ENCODE results near the gene CS. TPM values are rescaled to one million over a fixed set of nuclear protein-coding genes. Genes with fewer than 3 reads are reported as not detected.
"Not testable (repeated sequence)": the region's sequence is repeated elsewhere in the genome, so short reads cannot be mapped to it uniquely, and the experiment has no call there.

CS gene
- polyA plus RNA-seq, 4 donors: 114 to 224 (median 198) TPM

DNA sequence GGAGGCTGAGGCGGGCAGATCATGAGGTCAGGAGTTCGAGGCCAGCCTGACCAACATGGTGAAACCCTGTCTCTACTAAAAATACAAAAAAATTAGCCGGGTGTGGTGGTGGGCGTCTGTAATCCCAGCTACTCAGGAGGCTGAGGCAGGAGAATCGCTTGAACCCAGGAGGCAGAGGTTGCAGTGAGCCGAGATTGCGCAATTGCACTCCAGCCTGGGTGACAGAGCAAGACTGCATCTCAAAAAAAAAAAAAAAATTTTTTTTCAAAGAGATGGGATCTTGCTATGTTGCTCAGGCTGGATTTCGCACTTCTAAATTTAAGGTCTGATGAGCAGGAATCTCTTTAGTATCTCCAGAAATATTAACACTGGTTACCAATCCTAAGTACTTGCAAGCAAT is 21.5 kb upstream of the CS start:
- DNase-seq (ENCODE audit: low read depth in 4 of 4, low spot score in 3 of 4): not testable (repeated sequence)

DNA sequence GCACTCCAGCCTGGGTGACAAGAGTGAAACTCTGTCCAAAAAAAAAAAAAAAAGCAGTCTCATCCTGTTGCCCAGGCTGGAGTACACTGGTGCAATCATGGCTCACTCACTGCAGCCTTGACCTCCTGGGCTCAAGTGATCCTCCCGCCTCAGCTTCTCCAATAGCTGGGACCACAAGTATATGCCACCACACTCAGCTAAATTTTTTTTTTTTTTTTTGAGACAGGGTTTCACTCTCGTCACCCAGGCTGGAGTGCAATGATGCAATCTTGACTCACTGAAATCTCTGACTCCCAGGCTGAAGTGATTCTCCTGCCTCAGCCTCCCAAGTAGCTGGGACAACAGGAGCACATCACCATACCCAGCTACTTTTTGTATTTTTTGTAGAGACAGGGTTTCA is 20.9 kb upstream of the CS start:
- DNase-seq (ENCODE audit: low read depth in 4 of 4, low spot score in 3 of 4): no peak

DNA sequence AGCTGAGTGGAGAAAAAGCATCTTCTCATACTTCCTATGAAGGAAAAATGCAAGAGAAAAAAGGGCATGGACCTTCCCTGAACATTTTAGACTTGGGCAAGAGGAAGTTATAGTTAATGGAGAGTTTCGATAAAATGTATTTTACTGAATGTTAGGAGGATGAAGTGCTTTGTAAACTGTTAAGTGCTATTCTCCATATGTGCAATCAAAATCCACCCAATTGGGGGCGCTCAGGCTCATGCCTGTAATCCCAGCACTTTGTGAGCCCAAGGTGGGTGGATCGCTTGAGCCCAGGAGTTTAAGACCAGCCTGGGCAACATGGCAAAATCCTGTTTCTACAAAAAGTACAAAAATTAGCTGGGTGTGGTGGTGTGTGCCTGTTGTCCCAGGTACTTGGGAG is 17.5 kb upstream of the CS start:
- no peak for DNase-seq (ENCODE audit: low read depth in 4 of 4, low spot score in 3 of 4)

DNA sequence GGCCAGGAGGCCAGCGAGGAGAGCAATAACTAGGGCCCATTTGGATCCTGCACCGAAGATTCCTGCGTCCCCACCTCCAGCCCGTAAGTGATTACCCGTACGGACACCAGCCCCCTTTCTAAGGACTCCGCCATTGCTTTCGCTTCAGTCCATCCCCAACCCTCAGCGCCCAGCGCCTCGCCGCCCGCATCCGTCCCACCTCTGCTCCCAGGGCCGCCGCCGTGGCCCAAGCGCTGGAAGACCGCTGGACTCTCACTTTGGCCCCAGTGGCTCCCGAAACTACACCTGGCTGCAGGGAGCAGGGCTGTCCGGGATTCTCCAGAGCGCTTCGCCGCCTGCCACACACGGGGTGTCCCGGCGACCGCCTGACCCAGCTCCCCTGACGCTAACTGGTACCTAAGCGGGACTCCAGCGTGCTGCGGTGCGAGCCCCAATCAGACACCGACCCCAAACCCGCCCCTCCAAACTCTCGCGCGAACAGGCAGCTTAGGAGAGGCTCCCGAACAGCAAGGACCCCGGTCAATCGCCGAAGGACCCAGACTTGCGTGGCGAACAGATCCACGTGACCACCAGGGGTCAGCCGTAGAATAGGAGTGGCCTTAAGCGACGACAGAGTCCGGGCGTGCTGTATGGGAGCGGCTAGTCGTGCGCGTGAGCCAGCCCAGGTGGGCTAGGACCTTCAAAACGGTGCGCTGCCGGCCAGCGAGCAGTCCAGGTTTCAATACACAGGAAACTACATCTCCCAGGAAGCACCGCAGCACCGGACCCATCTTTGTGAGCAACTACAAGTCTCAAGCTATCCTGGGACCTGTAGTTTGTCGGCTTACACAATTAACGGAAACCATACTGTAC is 15.7 kb upstream of the CS start, which contains the start of gene CNPY2:
TSS of gene CNPY2 (minus strand) at position 367 of the 852 bp plus-strand sequence. CDS start 771 bp downstream, outside the sequence.
- peak; percentile 91 to 93 (median 92) for DNase-seq (ENCODE audit: low read depth in 4 of 4, low spot score in 3 of 4)

DNA sequence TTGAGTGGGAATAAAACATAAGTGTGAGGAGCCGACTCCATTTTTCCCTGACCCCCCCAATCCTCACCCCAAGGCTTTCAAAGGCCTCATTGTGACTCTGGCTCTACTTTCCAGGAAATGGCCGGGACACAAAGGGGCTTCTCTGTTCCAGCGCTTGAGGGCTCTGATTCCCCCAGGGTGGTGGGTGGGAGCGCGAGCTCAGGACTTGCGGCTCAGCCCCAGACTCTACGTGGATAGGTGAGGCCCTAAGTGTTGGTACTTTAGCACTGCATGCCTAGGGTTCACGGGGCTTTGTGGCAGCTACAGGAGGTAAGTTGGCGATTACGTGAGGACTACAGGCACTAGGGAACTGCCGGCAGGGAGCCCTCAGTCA is 15.1 kb upstream of the CS start:
- peak in 2 of 4 donors; percentile 12 to 14 for DNase-seq (ENCODE audit: low read depth in 4 of 4, low spot score in 3 of 4)

DNA sequence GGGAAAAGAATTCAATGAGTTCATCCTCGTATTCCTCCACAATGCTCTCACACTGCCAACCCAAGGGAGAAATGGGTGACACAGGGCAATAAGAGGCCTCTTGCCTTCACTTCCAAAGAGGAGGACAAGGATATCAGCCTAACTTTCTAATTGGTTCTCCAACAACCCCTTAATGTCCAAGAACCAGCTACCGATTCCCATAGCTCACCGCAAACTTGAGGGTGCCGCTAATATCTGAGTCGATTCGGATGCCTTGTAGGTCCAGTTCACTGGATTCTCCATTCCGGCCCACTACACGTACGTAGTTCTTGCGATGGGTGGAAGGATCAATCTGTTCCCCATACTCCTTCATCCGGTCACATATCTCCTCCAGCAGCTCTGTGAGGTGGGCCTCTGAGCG is 10.9 kb upstream of the CS start:
- DNase-seq (ENCODE audit: low read depth in 4 of 4, low spot score in 3 of 4): no peak

DNA sequence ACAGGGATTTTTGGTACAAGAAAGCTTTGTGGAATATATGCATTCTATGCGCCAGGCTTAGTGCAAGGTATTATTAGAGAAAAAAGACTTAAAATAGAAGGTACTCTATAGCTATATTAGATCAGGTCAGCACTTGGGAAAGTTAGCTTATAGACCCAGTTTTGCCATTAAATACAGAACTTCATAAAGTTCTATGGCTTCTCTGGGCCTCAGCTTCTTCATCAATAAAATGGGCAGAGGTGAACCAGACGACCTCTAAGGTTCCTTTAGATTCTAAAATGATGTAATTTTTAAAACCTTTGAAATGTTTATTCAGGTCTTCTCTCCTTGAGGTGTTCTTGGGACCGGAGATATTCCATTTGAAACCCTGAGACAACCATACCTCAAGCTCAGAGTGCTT is 8.6 kb upstream of the CS start:
- DNase-seq (ENCODE audit: low read depth in 4 of 4, low spot score in 3 of 4): no peak

DNA sequence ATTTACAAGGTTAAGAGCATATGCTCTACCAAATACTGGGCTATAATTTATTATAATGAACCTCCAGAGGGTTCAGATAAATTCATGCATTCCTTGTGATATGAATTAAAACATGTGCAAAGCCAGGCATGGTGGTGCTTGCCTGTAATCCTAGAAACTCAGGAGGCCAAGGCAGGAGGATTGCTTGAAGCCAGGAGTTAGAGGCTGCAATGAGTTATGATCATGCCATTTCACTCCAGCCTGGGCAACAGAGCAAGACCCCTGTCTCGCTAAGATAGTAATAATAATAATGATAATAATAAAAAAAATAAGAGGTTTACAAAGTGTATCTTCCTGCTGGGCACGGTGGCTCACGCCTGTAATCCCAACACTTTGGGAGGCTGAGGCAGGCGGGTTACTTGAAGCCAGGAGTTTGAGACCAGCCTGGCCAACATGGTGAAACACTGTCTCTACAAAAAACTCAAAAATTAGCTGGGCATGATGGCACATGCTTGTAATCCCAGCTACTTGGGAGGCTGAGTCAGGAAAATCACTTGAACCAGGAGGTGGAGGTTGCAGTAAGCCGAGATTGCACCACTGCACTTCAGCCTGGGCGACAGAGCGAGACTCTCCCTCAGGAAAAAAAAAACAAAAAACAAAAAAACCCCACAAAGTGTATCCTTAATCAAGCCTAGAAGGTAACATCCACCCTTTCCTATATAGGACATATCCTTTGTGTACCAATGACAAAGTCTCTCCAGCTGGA is 7.3 kb upstream of the CS start:
- DNase-seq (ENCODE audit: low read depth in 4 of 4, low spot score in 3 of 4): no peak

DNA sequence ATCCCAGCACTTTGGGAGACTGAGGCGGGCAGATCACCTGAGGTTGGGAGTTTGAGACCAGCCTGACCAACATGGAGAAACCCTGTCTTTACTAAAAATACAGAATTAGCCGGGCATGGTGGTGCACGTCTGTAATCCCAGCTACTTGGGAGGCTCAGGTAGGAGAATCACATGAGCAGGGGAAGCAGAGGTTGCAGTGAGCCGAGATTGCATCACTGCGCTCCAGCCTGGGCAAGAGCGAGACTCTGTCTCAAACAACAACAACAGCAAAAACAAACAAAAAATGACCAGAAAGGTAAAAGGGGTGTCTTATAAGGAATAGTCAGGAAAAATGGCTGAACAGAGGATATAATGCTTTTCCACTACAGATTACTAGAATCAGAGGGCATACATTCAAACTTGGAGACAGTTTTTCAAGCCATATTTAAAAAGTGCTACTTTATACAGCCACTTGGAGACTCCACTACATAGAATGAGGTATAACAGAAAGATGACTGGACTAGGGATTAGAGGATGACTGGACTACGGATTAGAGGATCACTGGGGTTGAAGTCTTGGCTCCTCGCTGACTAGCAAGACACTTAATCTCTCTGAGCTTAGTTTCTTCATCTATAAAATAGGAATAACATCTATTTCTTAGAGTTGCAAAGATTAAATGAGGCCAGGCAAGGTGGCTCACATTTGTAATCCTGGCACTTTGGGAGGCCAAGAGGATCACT is 4.9 kb upstream of the CS start:
- no peak for DNase-seq (ENCODE audit: low read depth in 4 of 4, low spot score in 3 of 4)

DNA sequence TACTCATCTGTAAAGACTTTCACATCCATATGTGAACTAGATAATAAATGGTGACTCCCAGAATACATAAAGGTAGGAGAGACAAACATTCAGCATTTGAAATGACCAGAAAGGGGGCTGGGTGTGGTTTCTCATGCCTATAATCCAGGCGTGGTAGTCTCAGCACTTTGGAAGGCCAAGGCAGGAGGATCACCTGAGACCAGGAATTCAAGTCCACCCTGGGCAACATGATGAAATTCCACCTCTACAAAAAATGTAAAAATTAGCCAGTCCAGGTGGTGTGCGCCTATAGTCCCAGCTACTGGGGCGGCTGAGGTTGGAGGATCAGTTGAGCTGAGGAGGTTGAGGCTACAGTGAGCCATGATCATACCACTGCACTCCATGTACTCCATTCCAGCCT is 4.1 kb upstream of the CS start:
- DNase-seq (ENCODE audit: low read depth in 4 of 4, low spot score in 3 of 4): no peak

DNA sequence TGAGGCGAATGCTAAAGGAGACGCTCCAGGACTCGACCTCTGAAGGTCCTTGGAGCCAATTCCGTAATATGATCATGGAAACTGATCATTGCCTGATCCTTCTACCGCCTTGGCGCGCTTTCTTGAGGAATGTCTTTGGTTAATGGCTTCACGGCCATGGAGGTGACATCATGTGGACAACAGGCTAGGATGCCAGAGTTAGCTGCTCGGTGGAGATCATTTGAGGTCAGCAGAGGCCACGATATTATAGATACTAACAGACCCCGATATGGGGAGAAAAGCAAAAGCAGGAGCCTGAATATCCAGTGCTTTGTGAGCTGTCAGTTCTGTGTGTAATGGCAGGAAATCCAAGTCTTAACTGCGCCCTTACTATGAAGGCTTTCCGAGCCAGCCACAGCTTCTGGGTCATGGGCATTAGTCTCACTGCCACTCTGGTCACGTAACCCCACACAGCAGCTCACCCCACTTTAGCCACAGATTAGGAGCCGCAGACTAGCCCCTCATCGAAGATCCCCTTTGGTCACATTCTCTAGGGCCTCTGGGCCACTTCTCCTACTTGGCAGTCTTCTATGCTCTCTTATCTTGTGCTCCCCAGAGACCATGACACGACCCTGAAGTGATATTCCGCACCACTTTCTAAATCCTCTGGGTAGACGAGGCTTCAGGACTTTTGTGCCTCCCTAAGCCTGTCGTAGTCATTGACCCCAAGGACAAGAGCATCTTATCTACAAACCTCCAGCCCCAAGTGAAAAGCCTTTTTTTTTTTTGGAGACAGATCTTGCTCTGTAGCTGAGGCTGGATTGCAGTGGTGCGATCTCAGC is 724 bp upstream of the CS start:
- DNase-seq (ENCODE audit: low read depth in 4 of 4, low spot score in 3 of 4): peak in 1 of 4 donors; percentile 1

DNA sequence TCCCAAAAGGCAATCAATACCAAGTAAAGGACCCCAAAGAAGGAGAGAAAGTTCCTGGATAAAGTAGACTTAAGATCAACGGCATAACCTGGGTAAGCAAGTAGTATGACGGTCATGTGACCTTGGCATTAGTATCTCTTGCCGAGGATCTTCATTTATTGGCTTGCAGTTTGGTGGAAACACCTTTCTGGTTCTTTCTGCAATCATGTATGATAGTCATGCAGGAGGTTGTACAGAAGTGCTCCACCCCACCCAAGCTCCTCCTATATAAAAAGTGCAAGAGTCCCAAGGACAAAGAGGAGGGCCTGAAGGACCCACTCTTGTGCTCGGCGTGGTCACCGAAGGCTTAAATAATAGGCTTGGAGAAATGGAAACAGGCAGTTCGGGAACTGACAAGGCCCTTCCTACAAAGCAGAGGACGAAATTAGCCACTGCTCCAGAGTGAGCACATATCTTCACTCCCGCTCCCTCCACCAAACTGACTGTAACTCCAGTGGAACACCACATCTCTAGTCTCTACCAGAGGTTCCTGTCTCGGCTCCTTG is 750 bp downstream of the CS start:
- DNase-seq (ENCODE audit: low read depth in 4 of 4, low spot score in 3 of 4): peak in 2 of 4 donors; percentile 1 to 16

DNA sequence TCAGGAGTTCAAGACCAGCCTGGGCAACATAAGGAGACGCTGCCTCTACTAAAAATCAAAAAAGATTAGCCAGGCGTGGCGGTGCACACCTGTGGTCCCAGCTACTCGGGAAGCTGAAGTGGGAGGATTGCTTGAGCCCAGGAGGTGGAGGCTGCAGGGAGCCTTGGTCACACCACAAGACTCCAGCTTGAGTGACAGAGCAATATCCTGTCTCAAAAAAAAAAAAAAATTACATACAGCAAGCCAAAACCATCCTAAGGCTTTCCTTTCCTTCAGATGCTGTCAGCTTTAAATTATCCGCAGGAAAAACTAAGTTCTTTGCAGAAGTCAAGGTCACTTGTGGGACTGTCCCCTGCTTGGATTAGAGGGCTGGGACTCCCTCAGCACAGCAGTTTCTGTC is 1.3 kb downstream of the CS start:
- no peak for DNase-seq (ENCODE audit: low read depth in 4 of 4, low spot score in 3 of 4)

DNA sequence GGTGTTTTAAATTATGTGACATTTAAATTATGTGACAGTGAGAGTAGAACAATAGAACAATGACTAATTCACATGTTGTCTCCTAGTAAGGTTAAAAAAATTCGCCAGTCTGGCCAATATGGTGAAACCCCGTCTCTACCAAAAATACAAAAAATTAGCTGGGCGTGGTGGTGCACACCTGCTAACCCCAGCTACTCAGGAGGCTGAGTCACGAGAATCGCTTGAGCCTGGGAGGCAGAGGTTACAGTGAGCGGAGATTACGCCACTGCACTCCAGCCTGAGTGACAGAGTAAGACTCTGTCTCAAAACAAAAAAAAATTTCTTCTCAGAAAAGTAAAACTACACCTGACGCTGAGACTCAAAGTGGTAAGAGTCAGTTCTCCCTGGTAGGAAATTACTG is 2.7 kb downstream of the CS start:
- DNase-seq (ENCODE audit: low read depth in 4 of 4, low spot score in 3 of 4): no peak

DNA sequence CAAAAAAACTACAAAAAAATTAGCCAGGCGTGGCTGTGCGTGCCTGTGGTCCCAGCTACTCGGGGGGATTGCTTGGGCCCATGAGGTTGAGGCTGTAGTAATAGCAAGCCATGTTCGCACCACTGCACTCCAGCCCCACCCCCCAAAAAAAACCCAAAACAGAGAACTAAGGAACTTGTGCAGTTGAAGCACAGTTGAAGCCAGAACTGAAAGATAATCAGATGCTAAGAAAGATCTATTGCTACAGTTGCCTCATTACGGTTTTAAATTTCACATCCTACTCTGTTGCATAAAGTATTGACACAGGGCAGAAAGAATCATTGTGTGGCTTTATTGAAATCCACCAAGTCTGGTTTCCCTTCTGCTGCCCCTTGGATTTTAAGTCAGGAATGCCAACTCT is 3.8 kb downstream of the CS start:
- DNase-seq (ENCODE audit: low read depth in 4 of 4, low spot score in 3 of 4): no peak

DNA sequence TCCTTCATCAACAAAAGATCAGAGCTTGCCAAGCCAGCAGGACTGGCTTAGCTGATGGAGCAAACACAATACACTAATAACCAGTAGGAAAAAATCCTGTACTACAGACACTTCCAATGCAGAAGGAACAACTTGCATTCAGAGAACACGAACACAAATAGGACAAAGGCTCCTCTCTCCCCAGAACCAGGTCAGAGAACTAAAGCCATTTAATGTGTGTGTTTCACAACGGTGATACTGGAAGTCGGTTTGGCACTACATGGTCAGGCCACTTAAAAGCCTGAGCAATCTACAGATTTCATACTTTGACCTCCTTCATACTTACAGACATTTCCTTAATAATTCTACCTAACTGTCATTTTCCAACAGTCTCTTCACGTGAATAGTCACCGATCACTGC is 6.3 kb downstream of the CS start:
- no peak for DNase-seq (ENCODE audit: low read depth in 4 of 4, low spot score in 3 of 4)

DNA sequence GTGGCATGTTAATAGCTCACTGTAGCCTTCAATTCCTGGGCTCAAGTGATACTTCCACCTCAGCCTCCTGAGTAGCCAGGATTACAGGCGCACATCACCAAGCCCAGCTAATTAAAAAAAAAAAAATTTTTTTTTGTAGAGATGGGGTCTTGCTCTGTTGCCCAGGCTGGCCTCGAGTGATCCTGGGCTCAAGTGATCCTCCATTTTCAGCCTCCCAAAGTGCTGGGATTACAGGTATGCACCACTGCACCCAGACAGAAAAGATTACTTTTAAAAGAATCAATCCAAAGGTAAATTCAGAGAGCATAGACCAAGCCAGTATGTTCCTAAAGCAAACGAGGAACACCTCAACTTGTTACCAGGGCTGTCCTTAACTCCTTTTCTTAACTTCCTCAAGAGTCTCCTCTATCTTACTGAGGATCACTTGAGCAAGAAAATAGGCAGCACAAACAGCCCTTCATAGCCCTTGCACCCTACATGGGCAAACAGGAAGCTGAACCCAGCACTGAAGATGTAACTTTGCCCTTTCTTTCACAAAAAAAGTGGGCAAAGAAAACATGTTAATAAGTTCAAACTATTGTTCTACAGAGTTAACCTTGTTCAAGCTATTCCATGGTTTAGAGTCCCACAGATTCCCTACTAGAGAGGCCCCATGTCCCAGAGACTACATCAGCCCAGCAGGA is 11.3 kb downstream of the CS start:
- DNase-seq (ENCODE audit: low read depth in 4 of 4, low spot score in 3 of 4): no peak

DNA sequence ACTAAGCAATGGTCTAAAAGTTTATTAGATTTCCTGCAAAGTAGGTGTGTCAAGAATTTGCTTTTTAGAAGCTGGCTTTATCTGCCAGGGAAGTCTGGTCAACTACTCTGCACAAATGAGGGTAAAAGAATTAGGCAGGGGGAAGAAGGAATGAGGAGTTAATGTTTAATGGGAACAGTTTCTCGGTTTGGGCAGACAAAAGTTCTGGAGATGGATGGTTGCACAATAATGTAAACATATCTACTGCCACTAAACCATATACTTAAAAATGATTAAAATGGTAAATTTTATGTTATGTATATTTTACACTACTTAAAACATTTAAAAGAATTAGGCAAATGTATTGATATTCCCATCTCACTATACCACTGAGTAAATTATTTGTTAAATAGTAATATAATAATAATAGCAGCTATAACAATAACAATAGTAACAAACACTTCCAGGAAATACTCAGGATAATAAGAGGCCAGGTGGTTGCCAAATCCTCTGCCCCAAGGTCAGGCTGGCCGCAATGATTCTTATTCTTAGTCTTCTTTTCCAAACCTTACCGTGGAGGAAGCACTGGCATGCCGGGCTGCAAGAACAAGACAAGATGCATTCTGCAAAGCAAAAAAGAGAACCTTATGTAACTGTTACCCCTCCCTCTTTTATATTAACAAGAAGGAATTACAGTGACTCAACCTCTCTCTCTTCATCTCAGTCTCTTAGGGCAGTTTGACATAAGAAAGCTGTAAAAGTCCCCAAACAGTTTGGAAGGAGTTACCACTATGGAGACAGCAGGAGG is 13.9 kb downstream of the CS start:
- DNase-seq (ENCODE audit: low read depth in 4 of 4, low spot score in 3 of 4): no peak

DNA sequence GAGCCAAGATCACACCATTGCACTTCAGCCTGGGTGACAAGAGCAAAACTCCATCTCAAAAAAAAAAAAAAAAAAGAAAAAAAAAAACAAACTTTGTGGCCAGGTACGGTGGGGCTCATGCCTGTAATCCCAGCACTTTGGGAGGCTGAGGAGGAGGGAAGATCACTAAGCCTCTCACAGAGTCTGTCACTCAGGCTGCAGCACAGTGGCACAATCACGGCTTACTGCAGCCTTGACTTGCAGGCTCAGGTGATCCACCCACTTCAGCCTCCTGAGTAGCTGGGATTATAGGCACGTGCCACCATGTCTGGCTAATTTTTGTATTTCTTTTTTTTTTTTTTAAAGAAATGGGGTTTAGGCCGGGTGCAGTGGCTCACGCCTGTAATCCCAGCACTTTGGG is 15.9 kb downstream of the CS start:
- DNase-seq (ENCODE audit: low read depth in 4 of 4, low spot score in 3 of 4): not testable (repeated sequence)

Data from left renal pelvis (tissue), 4 donors.